HG03571 (cell line): ENCODE data around the gene GRM5.
"Not testable (repeated sequence)": the region's sequence is repeated elsewhere in the genome, so short reads cannot be mapped to it uniquely, and the experiment has no call there.

Experiments used
- ATAC-seq: cut with Tn5 transposase; IDR thresholded peaks from one replicate; pipeline ENCODE4 v1.9.1; 2021; ENCODE audit not compliant: unreplicated experiment

GRM5 gene

DNA sequence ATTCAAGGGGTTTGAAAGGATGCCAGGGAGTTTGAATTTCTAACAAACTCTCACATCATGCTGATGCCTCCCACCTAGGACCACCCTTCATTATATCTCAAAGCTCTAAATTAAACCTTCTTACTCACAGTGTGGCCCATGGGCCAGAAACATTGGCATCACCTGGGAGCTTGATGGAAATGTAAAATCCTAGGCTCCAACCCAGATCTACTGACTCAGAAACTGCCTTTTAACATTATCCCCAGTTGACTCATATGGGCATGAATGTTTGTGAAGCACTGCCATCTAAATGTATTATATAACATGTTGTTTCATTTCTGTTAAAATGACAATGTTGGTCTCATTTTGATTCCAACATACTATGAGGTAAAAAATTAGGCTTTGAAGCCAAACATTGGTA is 90.3 kb downstream of the GRM5 start:
- ATAC-seq = not testable (repeated sequence)

DNA sequence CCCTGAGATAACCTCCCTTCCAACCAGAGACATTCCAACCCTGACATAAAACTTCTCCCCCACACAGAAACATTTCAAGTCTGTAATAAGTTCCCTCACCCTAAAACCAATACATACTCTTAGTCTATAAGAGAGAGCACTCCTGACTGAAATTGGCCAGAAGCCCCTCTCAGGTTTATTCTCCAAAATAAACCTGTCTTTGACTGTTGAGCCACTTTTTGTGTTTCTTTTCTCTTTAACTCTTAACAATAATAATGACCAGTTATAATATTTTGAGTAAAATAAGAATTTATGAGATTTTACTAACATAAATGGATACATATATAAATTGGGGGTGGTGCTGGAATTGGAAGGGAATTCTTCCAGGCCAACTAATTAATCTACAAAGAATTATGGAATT is 93.6 kb downstream of the GRM5 start:
- no peak for ATAC-seq

GRCh38 chr11:88961621-88962020 is 104.2 kb downstream of the GRM5 start:
- not testable (repeated sequence) for ATAC-seq

DNA sequence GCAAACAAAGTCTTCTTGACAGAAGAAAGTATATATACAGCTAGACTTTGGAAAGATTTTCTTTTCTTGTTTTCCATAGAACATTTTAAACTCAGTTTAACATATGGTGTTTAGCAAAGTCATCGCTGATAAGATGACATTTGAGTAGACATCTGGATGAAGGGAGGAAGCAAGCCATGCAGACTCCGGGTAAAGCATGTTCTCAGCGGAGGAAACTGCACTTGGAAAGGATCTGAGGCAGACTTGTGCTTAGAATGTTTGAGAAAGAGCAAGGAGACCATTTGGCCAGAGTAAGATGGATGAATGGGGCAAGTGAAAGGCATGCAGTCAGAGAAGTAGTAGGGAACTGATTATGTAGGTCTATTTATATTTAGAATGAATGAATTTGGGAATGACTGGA is 105.9 kb downstream of the GRM5 start:
- not testable (repeated sequence) for ATAC-seq

DNA sequence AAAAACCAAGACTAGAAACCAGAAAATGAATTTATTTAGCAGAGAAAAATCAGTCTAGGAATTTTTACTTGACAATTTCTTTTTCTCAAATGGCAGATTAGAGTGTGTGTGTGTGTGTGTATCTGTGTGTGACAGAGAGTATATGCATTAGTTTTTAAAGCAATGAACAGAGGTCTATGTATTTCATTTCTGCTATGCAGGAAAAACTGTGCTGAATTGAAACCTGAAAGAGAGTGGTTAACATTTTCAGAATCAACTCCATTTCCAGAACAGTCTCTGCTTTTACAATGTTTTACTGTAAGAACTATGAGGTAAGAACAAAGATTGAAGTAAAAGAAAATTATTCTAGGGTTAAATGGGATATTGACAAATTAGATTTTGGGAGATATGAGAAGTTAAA is 114.8 kb downstream of the GRM5 start:
- ATAC-seq = no peak

GRCh38 chr11:88948908-88949307 is 116.9 kb downstream of the GRM5 start:
- ATAC-seq = not testable (repeated sequence)

- ATAC-seq = not testable (repeated sequence)
These were observed 117.8 kb downstream of the GRM5 start for GRCh38 chr11:88947843-88948572.

DNA sequence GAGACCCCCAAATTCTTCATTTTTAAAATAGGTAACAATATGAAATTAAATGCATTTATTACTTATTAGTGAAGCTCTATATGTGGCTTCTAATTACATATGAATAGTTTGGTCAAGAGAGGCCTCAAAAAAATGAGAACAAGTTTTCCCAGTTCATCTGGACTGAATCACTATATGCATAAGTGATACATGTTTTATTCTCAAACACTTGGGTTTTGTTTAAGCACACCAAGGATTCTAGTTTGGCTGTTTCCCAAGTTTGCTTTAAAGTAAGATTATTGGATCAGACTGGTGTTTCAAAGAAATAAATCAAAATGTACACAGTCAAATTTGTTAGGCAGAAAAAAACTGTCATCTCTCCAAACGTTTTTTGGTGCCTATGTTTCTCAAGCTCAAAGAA is 136.1 kb downstream of the GRM5 start:
- ATAC-seq = not testable (repeated sequence)

DNA sequence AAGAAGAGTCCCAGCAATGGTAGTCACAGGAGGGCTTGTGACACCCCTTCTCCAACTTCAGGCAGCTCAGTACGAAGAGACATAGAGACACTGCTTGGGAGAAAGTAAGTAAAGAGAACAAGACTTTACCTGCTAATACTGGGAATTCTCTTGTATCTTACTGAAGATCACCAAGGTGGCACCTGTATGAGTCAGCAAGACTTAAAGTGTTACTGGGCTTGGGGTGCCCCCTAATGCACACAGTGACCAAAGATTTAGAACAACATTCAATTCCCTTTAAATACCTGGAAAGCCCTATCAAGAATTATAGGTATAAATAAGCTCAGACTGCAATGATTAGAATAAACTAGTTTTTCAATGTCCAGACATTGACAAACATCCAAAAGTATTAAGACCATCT is 148.7 kb downstream of the GRM5 start:
- not testable (repeated sequence) for ATAC-seq

DNA sequence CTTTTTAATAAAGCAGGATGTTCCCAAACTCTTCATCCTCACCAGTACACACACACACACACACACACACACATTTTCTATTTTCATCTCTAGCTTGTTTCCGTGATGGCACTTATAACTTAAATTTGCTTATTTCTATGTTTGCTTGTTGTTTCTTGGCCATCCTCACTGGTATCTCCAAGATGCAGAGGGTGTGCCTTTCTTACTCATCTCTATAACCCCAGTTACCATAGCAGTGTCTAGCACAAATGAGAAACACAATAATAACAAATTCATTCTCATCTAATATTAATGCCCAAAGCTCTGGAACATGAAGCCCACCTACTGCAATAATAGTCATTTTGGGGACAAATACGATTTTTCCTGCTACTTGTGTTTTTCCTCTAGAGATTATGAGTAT is 156.3 kb downstream of the GRM5 start:
- ATAC-seq = no peak

DNA sequence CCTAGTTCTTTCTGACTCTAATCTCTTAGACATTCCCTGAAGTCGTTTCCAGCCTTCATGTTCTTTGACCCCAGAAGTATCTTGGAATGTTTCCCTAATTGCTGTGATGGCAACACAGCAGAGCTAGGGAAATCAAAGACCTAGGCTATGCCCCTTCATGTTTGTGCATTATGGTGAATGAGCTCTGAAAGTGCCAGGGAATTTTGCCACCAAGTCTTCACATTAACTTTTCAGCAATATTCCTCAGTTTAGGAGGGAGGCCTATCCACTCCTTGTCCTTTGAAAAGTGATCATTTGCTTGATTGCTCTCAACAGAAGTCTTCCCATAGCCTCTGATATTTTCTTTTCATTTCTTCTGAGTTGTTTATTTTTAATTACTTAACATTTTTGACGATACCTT is 164.3 kb downstream of the GRM5 start:
- not testable (repeated sequence) for ATAC-seq

DNA sequence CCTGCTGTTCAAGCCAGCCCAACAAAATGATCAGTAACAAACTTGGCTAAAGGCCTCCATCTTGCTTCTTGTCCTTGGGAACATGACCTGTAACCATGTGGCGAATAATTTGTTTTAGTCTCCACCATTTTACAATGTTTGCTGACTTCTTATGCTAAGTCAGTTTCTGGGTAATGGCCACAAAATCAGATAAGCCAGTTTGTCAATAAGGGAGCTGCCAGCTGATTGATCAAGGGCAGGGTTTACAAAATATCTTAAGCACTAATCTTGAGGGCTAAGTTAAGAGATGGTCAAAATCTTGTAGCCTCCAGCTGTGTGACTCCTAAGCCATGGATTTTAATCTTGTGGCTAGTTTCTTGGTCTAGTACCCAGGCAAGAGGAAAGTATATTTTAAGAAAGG is 176.9 kb downstream of the GRM5 start:
- not testable (repeated sequence) for ATAC-seq

- no peak for ATAC-seq
These were observed 179.0 kb downstream of the GRM5 start for GRCh38 chr11:88886796-88887195.

DNA sequence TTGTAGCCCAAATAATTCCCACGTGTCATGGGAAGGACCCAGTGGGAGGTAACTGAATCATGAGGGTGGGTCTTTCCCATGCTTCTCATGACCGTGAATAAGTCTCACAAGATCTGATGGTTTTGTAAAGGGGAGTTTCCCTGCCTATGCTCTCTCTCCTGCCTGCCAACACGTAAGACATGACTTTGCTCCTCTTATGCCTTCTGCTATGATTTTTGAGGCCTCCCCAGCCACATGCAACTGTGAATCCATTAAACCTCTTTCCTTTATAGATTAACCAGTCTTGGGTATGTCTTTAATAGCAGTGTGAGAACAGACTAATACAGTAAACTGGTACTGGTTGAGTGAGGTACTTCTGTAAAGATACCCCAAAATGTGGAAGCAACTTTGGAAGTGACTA is 183.0 kb downstream of the GRM5 start:
- not testable (repeated sequence) for ATAC-seq

- ATAC-seq = no peak
These were observed 204.2 kb downstream of the GRM5 start for GRCh38 chr11:88861618-88862017.

GRCh38 chr11:88860431-88860830 is 205.4 kb downstream of the GRM5 start:
- not testable (repeated sequence) for ATAC-seq

- not testable (repeated sequence) for ATAC-seq
These were observed 211.8 kb downstream of the GRM5 start for GRCh38 chr11:88853963-88854362.

DNA sequence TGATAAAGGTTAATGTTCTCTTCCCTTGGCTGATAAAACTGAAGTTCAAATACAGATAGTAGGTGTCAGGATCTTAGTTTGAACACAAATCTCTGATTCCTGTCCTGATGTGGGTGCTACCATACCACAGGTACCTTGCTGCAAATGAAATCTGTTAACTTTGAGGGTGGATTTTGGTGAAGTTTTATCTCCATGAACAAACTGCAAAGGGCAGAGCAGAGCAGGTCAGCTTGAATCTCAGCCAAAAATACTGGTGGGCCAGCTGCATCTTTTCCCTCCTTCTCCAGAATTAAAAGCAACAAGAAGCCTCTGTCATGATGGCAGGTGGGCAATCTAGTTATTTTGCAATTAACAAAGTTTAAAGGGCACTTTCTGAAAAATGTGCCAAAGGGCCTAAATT is 214.2 kb downstream of the GRM5 start:
- ATAC-seq = not testable (repeated sequence)

DNA sequence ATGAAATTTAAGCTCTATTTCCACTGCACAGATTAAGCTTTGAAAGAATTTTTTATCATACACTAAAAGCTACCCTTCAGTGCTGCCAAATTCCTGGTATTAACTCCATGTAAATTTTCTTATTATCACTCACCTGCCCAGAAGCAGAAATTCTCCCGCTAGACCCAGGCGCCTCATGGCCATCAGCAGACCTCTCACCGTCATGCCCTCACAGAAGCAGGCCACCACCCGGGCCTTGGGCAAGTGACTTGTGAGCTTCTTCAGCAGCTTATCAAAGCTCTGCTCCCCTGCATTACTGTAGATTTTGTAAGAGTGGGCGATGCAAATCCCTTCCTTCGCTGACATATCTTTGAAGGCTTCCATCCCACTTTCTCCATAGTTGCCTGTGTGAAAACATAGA is 216.0 kb downstream of the GRM5 start:
- ATAC-seq = not testable (repeated sequence)

GRCh38 chr11:88849368-88849767 is 216.4 kb downstream of the GRM5 start:
- no peak for ATAC-seq

GRCh38 chr11:88846266-88846665 is 219.5 kb downstream of the GRM5 start:
- not testable (repeated sequence) for ATAC-seq

GRCh38 chr11:88844941-88845340 is 220.8 kb downstream of the GRM5 start:
- ATAC-seq = not testable (repeated sequence)
